HepG2 (cell line): ENCODE data around the gene ENPP7. TPM values are rescaled to one million over a fixed set of nuclear protein-coding genes. Genes with fewer than 3 reads are reported as not detected.

Experiments
- ADNP ChIP-seq: sonication (generic); formaldehyde crosslinking; IDR thresholded peaks from 2 replicates; pipeline ENCODE4 v1.4.0; 2020; ENCODE audit warnings: missing genetic modification reagents
- ATF5 ChIP-seq: sonication (generic); formaldehyde crosslinking; IDR thresholded peaks from 2 replicates; pipeline ENCODE4 v1.4.0; 2020; ENCODE audit warnings: mild to moderate bottlenecking, low read depth, missing genetic modification reagents
- CENPBD1 ChIP-seq: sonication (generic); formaldehyde crosslinking; IDR thresholded peaks from 2 replicates; pipeline ENCODE4 v1.8.0; 2022; ENCODE audit warnings: missing genetic modification reagents, low read depth, mild to moderate bottlenecking, borderline replicate concordance
- FOXK2 ChIP-seq: fragments of 450-650 bp; IDR thresholded peaks from 2 replicates; pipeline ENCODE4 v1.6.1; 2016
- IKZF1 ChIP-seq: fragments of 450-650 bp; IDR thresholded peaks from 2 replicates; pipeline ENCODE4 v1.7.1; 2016
- KAT2B ChIP-seq: fragments of 150-350 bp; IDR thresholded peaks from 2 replicates; pipeline ENCODE4 v1.6.1; 2014; ENCODE audit warnings: low read depth, low read length, borderline replicate concordance
- KDM3A ChIP-seq: IDR thresholded peaks from 2 replicates; pipeline ENCODE4 v1.6.1; 2018; ENCODE audit warnings: low read depth, missing compliant biosample characterization
- PAF1 ChIP-seq: IDR thresholded peaks from 2 replicates; pipeline ENCODE4 v1.6.1; 2016; ENCODE audit warnings: missing genetic modification reagents, missing compliant biosample characterization
- REPIN1 ChIP-seq: sonication (generic); formaldehyde crosslinking; IDR thresholded peaks from 2 replicates; pipeline ENCODE4 v1.8.0; 2022; ENCODE audit warnings: missing genetic modification reagents, low read depth, mild to moderate bottlenecking, borderline replicate concordance
- SP140L ChIP-seq: sonication (generic); formaldehyde crosslinking; IDR thresholded peaks from 2 replicates; pipeline ENCODE4 v1.4.0; 2020; ENCODE audit warnings: missing genetic modification reagents, borderline replicate concordance
- ZMYM2 ChIP-seq: sonication (generic); formaldehyde crosslinking; IDR thresholded peaks from 2 replicates; pipeline ENCODE4 v1.8.0; 2022; ENCODE audit warnings: mild to moderate bottlenecking, missing genetic modification reagents
- ZNF503 ChIP-seq: sonication (generic); formaldehyde crosslinking; IDR thresholded peaks from 2 replicates; pipeline ENCODE4 v1.4.0; 2020; ENCODE audit warnings: missing genetic modification reagents
- ZNF558 ChIP-seq: sonication (generic); formaldehyde crosslinking; IDR thresholded peaks from 2 replicates; pipeline ENCODE4 v1.9.0; 2022; ENCODE audit warnings: mild to moderate bottlenecking, missing genetic modification reagents, borderline replicate concordance
- ZNF672 ChIP-seq: sonication (generic); formaldehyde crosslinking; IDR thresholded peaks from 2 replicates; pipeline ENCODE4 v1.8.1; 2022; ENCODE audit warnings: missing genetic modification reagents
- ZNF775 ChIP-seq: sonication (generic); formaldehyde crosslinking; IDR thresholded peaks from 2 replicates; pipeline ENCODE4 v1.4.0; 2020; ENCODE audit warnings: missing genetic modification reagents, mild to moderate bottlenecking, moderate library complexity, borderline replicate concordance
- polyA plus RNA-seq, 8 experiments: library from polyadenylated mRNA; depleted of rRNA in 3 of 8; stranded (reverse) in 7 of 8; unstranded in 1 of 8; fragments of >200 nt; fragmentation: Illumina TruSeq in 4 of 8; extraction: Trizol in 4 of 8; gene quantifications; 2 replicates each; pipeline versions ENCODE4 v1.2.1 to v1.2.3, GENCODE V29; 2011 to 2016; ENCODE audit warnings: low read depth in 4 of 8, missing spikeins in 1 of 8, mixed read lengths in 1 of 8; ENCODE audit not compliant: insufficient read depth in 1 of 8
- total RNA-seq, 5 experiments: library from RNA; depleted of rRNA; stranded (reverse); fragments of >200 nt; fragmentation: Illumina TruSeq; extraction: Trizol; gene quantifications; 2 replicates each; pipeline ENCODE4 v1.2.3, GENCODE V29; 2016; ENCODE audit warnings: low read depth in 1 of 5
- TF ChIP-seq, protein P1 (sequence below): sonication (generic); formaldehyde crosslinking; IDR thresholded peaks from 2 replicates; pipeline ENCODE4 v1.5.0; 2020; ENCODE audit warnings: mild to moderate bottlenecking, missing genetic modification reagents, borderline replicate concordance
- TF ChIP-seq, protein P2 (sequence below): sonication (generic); formaldehyde crosslinking; IDR thresholded peaks from 2 replicates; pipeline ENCODE4 v1.9.0; 2022; ENCODE audit warnings: low read depth, missing genetic modification reagents

Gene ENPP7
- total and polyA plus RNA-seq, 2 of the 13 experiments (the other 11 are each of a cell fraction or from before 2014, with no cell fraction given), result 1.1 to 2.2 TPM

GRCh38 chr17:79777120-79777893, 46.6 kb downstream of the ENPP7 start (continued):
- TF ChIP-seq, protein P1, sequence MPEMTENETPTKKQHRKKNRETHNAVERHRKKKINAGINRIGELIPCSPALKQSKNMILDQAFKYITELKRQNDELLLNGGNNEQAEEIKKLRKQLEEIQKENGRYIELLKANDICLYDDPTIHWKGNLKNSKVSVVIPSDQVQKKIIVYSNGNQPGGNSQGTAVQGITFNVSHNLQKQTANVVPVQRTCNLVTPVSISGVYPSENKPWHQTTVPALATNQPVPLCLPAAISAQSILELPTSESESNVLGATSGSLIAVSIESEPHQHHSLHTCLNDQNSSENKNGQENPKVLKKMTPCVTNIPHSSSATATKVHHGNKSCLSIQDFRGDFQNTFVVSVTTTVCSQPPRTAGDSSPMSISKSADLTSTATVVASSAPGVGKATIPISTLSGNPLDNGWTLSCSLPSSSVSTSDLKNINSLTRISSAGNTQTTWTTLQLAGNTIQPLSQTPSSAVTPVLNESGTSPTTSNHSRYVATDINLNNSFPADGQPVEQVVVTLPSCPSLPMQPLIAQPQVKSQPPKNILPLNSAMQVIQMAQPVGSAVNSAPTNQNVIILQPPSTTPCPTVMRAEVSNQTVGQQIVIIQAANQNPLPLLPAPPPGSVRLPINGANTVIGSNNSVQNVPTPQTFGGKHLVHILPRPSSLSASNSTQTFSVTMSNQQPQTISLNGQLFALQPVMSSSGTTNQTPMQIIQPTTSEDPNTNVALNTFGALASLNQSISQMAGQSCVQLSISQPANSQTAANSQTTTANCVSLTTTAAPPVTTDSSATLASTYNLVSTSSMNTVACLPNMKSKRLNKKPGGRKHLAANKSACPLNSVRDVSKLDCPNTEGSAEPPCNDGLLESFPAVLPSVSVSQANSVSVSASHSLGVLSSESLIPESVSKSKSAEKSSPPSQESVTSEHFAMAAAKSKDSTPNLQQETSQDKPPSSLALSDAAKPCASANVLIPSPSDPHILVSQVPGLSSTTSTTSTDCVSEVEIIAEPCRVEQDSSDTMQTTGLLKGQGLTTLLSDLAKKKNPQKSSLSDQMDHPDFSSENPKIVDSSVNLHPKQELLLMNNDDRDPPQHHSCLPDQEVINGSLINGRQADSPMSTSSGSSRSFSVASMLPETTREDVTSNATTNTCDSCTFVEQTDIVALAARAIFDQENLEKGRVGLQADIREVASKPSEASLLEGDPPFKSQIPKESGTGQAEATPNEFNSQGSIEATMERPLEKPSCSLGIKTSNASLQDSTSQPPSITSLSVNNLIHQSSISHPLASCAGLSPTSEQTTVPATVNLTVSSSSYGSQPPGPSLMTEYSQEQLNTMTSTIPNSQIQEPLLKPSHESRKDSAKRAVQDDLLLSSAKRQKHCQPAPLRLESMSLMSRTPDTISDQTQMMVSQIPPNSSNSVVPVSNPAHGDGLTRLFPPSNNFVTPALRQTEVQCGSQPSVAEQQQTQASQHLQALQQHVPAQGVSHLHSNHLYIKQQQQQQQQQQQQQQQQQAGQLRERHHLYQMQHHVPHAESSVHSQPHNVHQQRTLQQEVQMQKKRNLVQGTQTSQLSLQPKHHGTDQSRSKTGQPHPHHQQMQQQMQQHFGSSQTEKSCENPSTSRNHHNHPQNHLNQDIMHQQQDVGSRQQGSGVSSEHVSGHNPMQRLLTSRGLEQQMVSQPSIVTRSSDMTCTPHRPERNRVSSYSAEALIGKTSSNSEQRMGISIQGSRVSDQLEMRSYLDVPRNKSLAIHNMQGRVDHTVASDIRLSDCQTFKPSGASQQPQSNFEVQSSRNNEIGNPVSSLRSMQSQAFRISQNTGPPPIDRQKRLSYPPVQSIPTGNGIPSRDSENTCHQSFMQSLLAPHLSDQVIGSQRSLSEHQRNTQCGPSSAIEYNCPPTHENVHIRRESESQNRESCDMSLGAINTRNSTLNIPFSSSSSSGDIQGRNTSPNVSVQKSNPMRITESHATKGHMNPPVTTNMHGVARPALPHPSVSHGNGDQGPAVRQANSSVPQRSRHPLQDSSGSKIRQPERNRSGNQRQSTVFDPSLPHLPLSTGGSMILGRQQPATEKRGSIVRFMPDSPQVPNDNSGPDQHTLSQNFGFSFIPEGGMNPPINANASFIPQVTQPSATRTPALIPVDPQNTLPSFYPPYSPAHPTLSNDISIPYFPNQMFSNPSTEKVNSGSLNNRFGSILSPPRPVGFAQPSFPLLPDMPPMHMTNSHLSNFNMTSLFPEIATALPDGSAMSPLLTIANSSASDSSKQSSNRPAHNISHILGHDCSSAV (CRISPR knock-in tag), result no peak
- no peak for TF ChIP-seq IKZF1
- no peak for TF ChIP-seq CENPBD1 (CRISPR knock-in tag)
- TF ChIP-seq, protein P2, sequence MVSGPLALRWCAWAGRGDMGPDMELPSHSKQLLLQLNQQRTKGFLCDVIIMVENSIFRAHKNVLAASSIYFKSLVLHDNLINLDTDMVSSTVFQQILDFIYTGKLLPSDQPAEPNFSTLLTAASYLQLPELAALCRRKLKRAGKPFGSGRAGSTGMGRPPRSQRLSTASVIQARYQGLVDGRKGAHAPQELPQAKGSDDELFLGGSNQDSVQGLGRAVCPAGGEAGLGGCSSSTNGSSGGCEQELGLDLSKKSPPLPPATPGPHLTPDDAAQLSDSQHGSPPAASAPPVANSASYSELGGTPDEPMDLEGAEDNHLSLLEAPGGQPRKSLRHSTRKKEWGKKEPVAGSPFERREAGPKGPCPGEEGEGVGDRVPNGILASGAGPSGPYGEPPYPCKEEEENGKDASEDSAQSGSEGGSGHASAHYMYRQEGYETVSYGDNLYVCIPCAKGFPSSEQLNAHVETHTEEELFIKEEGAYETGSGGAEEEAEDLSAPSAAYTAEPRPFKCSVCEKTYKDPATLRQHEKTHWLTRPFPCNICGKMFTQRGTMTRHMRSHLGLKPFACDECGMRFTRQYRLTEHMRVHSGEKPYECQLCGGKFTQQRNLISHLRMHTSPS (CRISPR knock-in tag), result no peak; the same call in 1 of the 2 replicates
- no peak for TF ChIP-seq ZNF558 (CRISPR knock-in tag)
- TF ChIP-seq SP140L (CRISPR knock-in tag), result no peak
- no peak for TF ChIP-seq KAT2B
- TF ChIP-seq ATF5 (CRISPR knock-in tag), result no peak
- no peak for TF ChIP-seq ZNF672 (CRISPR knock-in tag)
- 0 out of 2 replicates have a peak, but pooled peaks have one; percentile 0 for TF ChIP-seq ZMYM2
- no peak for TF ChIP-seq ZNF503 (CRISPR knock-in tag)
- no peak for TF ChIP-seq REPIN1
- no peak for TF ChIP-seq PAF1 (CRISPR knock-in tag)
- no peak for TF ChIP-seq FOXK2
- no peak for TF ChIP-seq ADNP (CRISPR knock-in tag)
- TF ChIP-seq ZNF775 (CRISPR knock-in tag), result no peak
- no peak for TF ChIP-seq KDM3A (CRISPR knock-in tag)
